ENCODE measurements around the gene RASEF. TPM values are rescaled to one million over a fixed set of nuclear protein-coding genes. Genes with fewer than 3 reads are reported as not detected.

RASEF gene
- total RNA-seq, 1 experiment from 2014 or later: 0.12 TPM

DNA sequence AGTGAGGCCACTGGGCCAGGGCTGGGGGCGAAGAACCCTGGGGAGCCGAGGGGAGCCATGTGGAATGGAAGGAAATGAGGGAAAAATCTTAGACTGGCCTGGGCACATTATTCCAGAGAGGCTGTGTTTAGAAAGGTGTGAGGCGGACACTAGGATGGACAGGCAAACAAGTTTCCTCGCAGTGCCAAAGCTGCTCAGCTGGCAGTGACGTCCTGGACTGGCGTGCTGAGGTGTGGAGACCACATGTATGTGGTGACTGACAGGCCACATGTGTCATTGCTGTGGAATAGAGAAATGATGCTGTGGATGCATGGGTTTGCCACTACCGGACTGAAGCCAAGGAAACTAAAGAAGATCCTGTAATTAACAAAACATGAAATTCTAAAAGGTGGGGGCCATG, 42.6 kb downstream of the RASEF start:
- no peaks in the 10 kb centered on the region for H3K9me2 ChIP-seq (ENCODE audit: insufficient read depth)
- ChIA-PET RAD21 (ENCODE audit: low non-redundant PET in 1 of 2, low total read pairs in 2 of 2, uncharacterized antibody in 2 of 2, unreplicated experiment in 2 of 2) (no interaction called here), CTCF (no interaction called here), POLR2A (no interaction called here)
- H3K9me3 ChIP-seq (ENCODE audit: control insufficient read depth in 1 of 2, insufficient read depth in 1 of 2, low read depth in 1 of 2, low read length in 2 of 2): no peaks in the 10 kb centered on the region
- H3K4me1 ChIP-seq (ENCODE audit: control insufficient read depth in 1 of 2, insufficient read depth in 2 of 2, low read length in 2 of 2): no peaks in the 10 kb centered on the region
- H3K4me2 ChIP-seq (ENCODE audit: low read length): no peak overlapping the region
- no peaks in the 10 kb centered on the region for H3K36me3 ChIP-seq (ENCODE audit: control insufficient read depth in 1 of 2, insufficient read depth in 2 of 2, low read length in 2 of 2)
- ATAC-seq: no peak
- no peaks in the 10 kb centered on the region for H4K20me1 ChIP-seq (ENCODE audit: insufficient read depth)
- intact Hi-C loops (cut with micrococcal nuclease): no loop called here
- no peak overlapping the region for H3K4me3 ChIP-seq (replicated peaks in 1 of 2; ENCODE audit: low read depth in 1 of 2, low read length in 2 of 2)
- no peak overlapping the region for H2AFZ ChIP-seq (ENCODE audit: low read depth, low read length, poor library complexity, severe bottlenecking)
- no peaks in the 10 kb centered on the region for H3K27me3 ChIP-seq (ENCODE audit: insufficient read depth, low read length)
- H3K27ac ChIP-seq (ENCODE audit: low read depth, low read length): no peak overlapping the region
- no peaks in the 10 kb centered on the region for H3K79me2 ChIP-seq (ENCODE audit: insufficient read depth, low read length)
- no TSS peak for BruUV-seq (replicated peaks)
- TF ChIP-seq YY1 (IDR thresholded peaks at IDR 0.05; ENCODE audit: extremely low read depth, insufficient replicate concordance, low read depth, low read length) (no peak), FOSL1 (IDR thresholded peaks at IDR 0.05; ENCODE audit: low read depth) (no peak), EZH2phosphoT487 (IDR thresholded peaks at IDR 0.05; ENCODE audit: borderline replicate concordance) (no peak), JUND (IDR thresholded peaks at IDR 0.05) (no peak), ZBTB33 (IDR thresholded peaks at IDR 0.05; ENCODE audit: extremely low read depth, insufficient replicate concordance, low read length) (no peak), SP1 (IDR thresholded peaks at IDR 0.05; ENCODE audit: low read depth) (no peak), ELF1 (IDR thresholded peaks at IDR 0.05; ENCODE audit: borderline replicate concordance, low read depth) (no peak), EGR1 (IDR thresholded peaks at IDR 0.05; ENCODE audit: low read depth) (no peak), RAD21 (IDR thresholded peaks at IDR 0.05; ENCODE audit: low read depth) (no peak), SIN3A (IDR thresholded peaks at IDR 0.05; ENCODE audit: low read depth) (no peak), SRF (IDR thresholded peaks at IDR 0.05; ENCODE audit: low read depth) (no peak), EZH2 (IDR thresholded peaks at IDR 0.05) (no peak), POLR2AphosphoS5 (IDR thresholded peaks at IDR 0.05; ENCODE audit: low read depth, low read length) (no peak), CEBPB (IDR thresholded peaks at IDR 0.05; ENCODE audit: low read depth) (no peak), ZFX (IDR thresholded peaks at IDR 0.05) (no peak)
- TF ChIP-seq, protein P1, sequence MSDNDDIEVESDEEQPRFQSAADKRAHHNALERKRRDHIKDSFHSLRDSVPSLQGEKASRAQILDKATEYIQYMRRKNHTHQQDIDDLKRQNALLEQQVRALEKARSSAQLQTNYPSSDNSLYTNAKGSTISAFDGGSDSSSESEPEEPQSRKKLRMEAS (IDR thresholded peaks at IDR 0.05): no peak
- TF ChIP-seq, protein P2, sequence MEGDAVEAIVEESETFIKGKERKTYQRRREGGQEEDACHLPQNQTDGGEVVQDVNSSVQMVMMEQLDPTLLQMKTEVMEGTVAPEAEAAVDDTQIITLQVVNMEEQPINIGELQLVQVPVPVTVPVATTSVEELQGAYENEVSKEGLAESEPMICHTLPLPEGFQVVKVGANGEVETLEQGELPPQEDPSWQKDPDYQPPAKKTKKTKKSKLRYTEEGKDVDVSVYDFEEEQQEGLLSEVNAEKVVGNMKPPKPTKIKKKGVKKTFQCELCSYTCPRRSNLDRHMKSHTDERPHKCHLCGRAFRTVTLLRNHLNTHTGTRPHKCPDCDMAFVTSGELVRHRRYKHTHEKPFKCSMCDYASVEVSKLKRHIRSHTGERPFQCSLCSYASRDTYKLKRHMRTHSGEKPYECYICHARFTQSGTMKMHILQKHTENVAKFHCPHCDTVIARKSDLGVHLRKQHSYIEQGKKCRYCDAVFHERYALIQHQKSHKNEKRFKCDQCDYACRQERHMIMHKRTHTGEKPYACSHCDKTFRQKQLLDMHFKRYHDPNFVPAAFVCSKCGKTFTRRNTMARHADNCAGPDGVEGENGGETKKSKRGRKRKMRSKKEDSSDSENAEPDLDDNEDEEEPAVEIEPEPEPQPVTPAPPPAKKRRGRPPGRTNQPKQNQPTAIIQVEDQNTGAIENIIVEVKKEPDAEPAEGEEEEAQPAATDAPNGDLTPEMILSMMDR (IDR thresholded peaks at IDR 0.05 in 2 of 3, conservative IDR thresholded peaks at IDR 0.05 in 1 of 3; ENCODE audit: borderline replicate concordance in 1 of 3, insufficient read depth in 1 of 3, low read depth in 2 of 3, low read length in 2 of 3): no peak
- TF ChIP-seq, protein P3, sequence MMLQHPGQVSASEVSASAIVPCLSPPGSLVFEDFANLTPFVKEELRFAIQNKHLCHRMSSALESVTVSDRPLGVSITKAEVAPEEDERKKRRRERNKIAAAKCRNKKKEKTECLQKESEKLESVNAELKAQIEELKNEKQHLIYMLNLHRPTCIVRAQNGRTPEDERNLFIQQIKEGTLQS (IDR thresholded peaks at IDR 0.05): no peak
- no peak for DNase-seq (ENCODE audit: low read depth, low spot score)
- no peak overlapping the region for H3K9ac ChIP-seq (ENCODE audit: low read length)
